B cell (primary cell): ENCODE data around the gene HOXB4. TPM values are rescaled to one million over a fixed set of nuclear protein-coding genes. Genes with fewer than 3 reads are reported as not detected.
A peak's percentile ranks its signal among the peaks of the same experiment; 100 is the strongest.

ENCODE experiments used
- ATAC-seq: fragments of 200-7000 bp; cut with Tn5 transposase; one replicate; pipeline ENCODE4 v1.10.0; 2021; ENCODE audit warnings: low read depth, mild to moderate bottlenecking, moderate number of reproducible peaks, moderate library complexity
- CTCF ChIA-PET: fragments of 350-600 bp; sonication (Branson Sonifier 250); formaldehyde crosslinking; loops from one replicate; lab custom pipeline; 2021; ENCODE audit warnings: antibody characterized with exemption, inconsistent platforms; lab: Charles Lee
- POLR2A ChIA-PET: fragments of 350-600 bp; sonication (Branson Sonifier 250); formaldehyde crosslinking; loops from one replicate; lab custom pipeline; 2021; ENCODE audit warnings: antibody characterized with exemption; lab: Charles Lee
- DNase-seq: peaks from one replicate; pipeline ENCODE4 v3.0.0; 2013
- H2AFZ ChIP-seq: 2 replicates; pipeline ENCODE4 v1.6.1; 2012; ENCODE audit warnings: mild to moderate bottlenecking, low read depth, low read length; ENCODE audit not compliant: insufficient read depth, poor library complexity, severe bottlenecking
- H3K27ac ChIP-seq, 2 donors: 1 replicate in 1 of 2; 2 replicates in 1 of 2; pipeline ENCODE4 v1.5.1; 2012 to 2013; ENCODE audit warnings: low read length in 2 of 2, mild to moderate bottlenecking in 2 of 2, moderate library complexity in 1 of 2
- H3K27me3 ChIP-seq, 4 experiments: fragments of 200-600 bp in 1 of 4; sonication (generic) in 1 of 4; replicated peaks in 1 of 4; 1 replicate in 2 of 4; 2 replicates in 2 of 4; pipeline versions ENCODE4 v1.6.1 to v1.7.0; 2013 to 2016; ENCODE audit warnings: low read length in 3 of 4, mild to moderate bottlenecking in 2 of 4, mixed read lengths in 1 of 4, moderate library complexity in 1 of 4; ENCODE audit not compliant: insufficient read depth in 4 of 4, control insufficient read depth in 3 of 4; ENCODE audit errors: control extremely low read depth in 1 of 4
- H3K36me3 ChIP-seq, 2 experiments: replicated peaks in 1 of 2; 1 replicate in 1 of 2; 2 replicates in 1 of 2; pipeline versions ENCODE4 v1.6.1 to v1.7.1; 2013; ENCODE audit warnings: low read length in 1 of 2; ENCODE audit not compliant: insufficient read depth in 2 of 2, control insufficient read depth in 1 of 2; ENCODE audit errors: control extremely low read depth in 1 of 2, extremely low read depth in 1 of 2
- H3K4me1 ChIP-seq, 2 donors: fragments of 200-600 bp in 1 of 2; sonication (generic) in 1 of 2; 1 replicate in 1 of 2; 2 replicates in 1 of 2; pipeline versions ENCODE4 v1.5.1 to v1.6.1; 2013 to 2017; ENCODE audit warnings: low read length in 2 of 2; ENCODE audit not compliant: control insufficient read depth in 2 of 2, insufficient read depth in 2 of 2
- H3K4me2 ChIP-seq: replicated peaks from 2 replicates; pipeline ENCODE3; 2012; ENCODE audit warnings: mild to moderate bottlenecking, low read depth, low read length; ENCODE audit not compliant: poor library complexity, severe bottlenecking
- H3K4me3 ChIP-seq, 5 experiments: fragments of 200-600 bp in 1 of 5; sonication (generic) in 1 of 5; 1 replicate in 3 of 5; 2 replicates in 2 of 5; pipeline versions ENCODE4 v1.5.1 to v1.7.0; 2011 to 2016; ENCODE audit warnings: low read length in 4 of 5, mild to moderate bottlenecking in 4 of 5, low read depth in 2 of 5, control low read depth in 1 of 5, moderate library complexity in 1 of 5; ENCODE audit not compliant: insufficient read depth in 1 of 5; ENCODE audit errors: control extremely low read depth in 1 of 5, extremely low read depth in 1 of 5
- H3K79me2 ChIP-seq: fragments of 200-600 bp; sonication (generic); one replicate; pipeline ENCODE4 v1.6.0; 2016; ENCODE audit warnings: low read length; ENCODE audit not compliant: control insufficient read depth, insufficient read depth
- H3K9ac ChIP-seq: fragments of 200-600 bp; sonication (generic); 2 replicates; pipeline ENCODE4 v1.6.1; 2017; ENCODE audit warnings: mild to moderate bottlenecking, low read length, moderate library complexity
- H3K9me3 ChIP-seq, 3 donors: one replicate each; pipeline versions ENCODE4 v1.6.1 to v1.7.1; 2013; ENCODE audit warnings: low read length in 2 of 3; ENCODE audit not compliant: control insufficient read depth in 2 of 3, insufficient read depth in 1 of 3; ENCODE audit errors: control extremely low read depth in 1 of 3
- H4K20me1 ChIP-seq: 2 replicates; pipeline ENCODE4 v1.6.0; 2012; ENCODE audit warnings: mild to moderate bottlenecking, low read length; ENCODE audit not compliant: insufficient read depth, control insufficient read depth, poor library complexity, severe bottlenecking
- H3K27ac Mint-ChIP-seq: one replicate; pipeline ENCODE4 v1.8.0; 2021; ENCODE audit warnings: mixed read lengths
- H3K27me3 Mint-ChIP-seq: one replicate; pipeline ENCODE4 v1.8.0; 2021; ENCODE audit warnings: mixed read lengths
- H3K4me1 Mint-ChIP-seq: one replicate; pipeline ENCODE4 v1.8.0; 2021; ENCODE audit warnings: mixed read lengths
- H3K4me3 Mint-ChIP-seq: one replicate; pipeline ENCODE4 v1.8.0; 2021; ENCODE audit warnings: mixed read lengths
- H3K9me3 Mint-ChIP-seq: one replicate; pipeline ENCODE4 v1.8.0; 2022; ENCODE audit warnings: mixed read lengths; ENCODE audit not compliant: insufficient read depth
- CTCF ChIP-seq: fragments of 200-600 bp; IDR thresholded peaks from one replicate; pipeline ENCODE4 v1.8.0; 2022; ENCODE audit warnings: antibody characterized with exemption, mild to moderate bottlenecking
- EZH2 ChIP-seq: IDR thresholded peaks from 2 replicates; pipeline ENCODE4 v1.6.1; 2012; ENCODE audit warnings: borderline replicate concordance, low read depth, mild to moderate bottlenecking, moderate library complexity, low read length; ENCODE audit not compliant: insufficient read depth, poor library complexity, severe bottlenecking
- WGBS: methylation state at CpG from one replicate; pipeline ENCODE4 v1.1.5; 2013; ENCODE audit warnings: missing lambda C conversion rate; ENCODE audit not compliant: insufficient coverage; 5-methylcytosine and 5-hydroxymethylcytosine counted together
- intact Hi-C: fragments of 100-400 bp; cut with micrococcal nuclease; formaldehyde crosslinking; loops from one replicate; pipeline ENCODE4 v1.10.0; 2022
- polyA plus RNA-seq: library from polyadenylated mRNA; depleted of rRNA; stranded (reverse); fragments of >200 nt; gene quantifications from 2 replicates; pipeline ENCODE4 v1.2.3, GENCODE V29; 2012
- total RNA-seq, 2 donors: library from RNA; stranded (reverse); fragments of 120-200 nt in 1 of 2; gene quantifications; 1 replicate in 1 of 2; 2 replicates in 1 of 2; pipeline versions ENCODE4 v1.2.3 to v1.2.4, GENCODE V29; 2013 to 2022

HOXB4 gene
- total and polyA plus RNA-seq, 2 donors (not counting 1 experiment from before 2014, with no cell fraction given): 0.85 to 1.7 TPM

- POLR2A ChIA-PET: interaction anchor here (0.6 kb wide), 1 partner anchor 491 kb away, joined by 7 read pairs; no protein-coding TSS in a partner anchor
- Histone ChIP-seq H3K27ac (no peak overlapping the region), H3K4me1 (peaks cover 52 to 55% of the 10 kb centered on the region in 2 donors), H2AFZ (peak overlapping the region; percentile 59), H4K20me1 (peaks cover 8% of the 10 kb centered on the region), H3K9me3 (peaks cover 0 to 21% (median 0%) of the 10 kb centered on the region in 3 donors), H3K4me2 (peak overlapping the region; percentile 94), H3K36me3 (no peaks in the 10 kb centered on the region), H3K79me2 (no peaks in the 10 kb centered on the region), H3K27me3 (peaks cover 0 to 99% (median 74%) of the 10 kb centered on the region in 4 experiments), H3K4me3 (peak overlapping the region in 3 of 5 experiments; percentile 11 to 35 (median 32)), H3K9ac (peak overlapping the region; percentile 11)
- Mint-ChIP-seq H3K27me3 (peaks cover 92% of the 10 kb centered on the region), H3K9me3 (no peaks in the 10 kb centered on the region), H3K4me1 (peaks cover 49% of the 10 kb centered on the region), H3K27ac (peak overlapping the region; percentile 22), H3K4me3 (peak overlapping the region; percentile 81)
- CTCF ChIA-PET: interaction anchor here (0.9 to 5.6 kb wide), 5 partner anchors 13 to 288 kb away, joined by 3 to 64 read pairs (median 4); no protein-coding TSS in a partner anchor
- DNase-seq (peak; percentile 67), ATAC-seq (no peak)
- 26% methylated on average over 54 of the region's 54 CpGs for WGBS
- TF ChIP-seq CTCF: no peak
- no peak for TF ChIP-seq EZH2
- intact Hi-C loops: loop anchor here (2.0 to 5.0 kb wide), 2 partner anchors 15 to 131 kb away; partner anchors contain the start of genes HOXB13 and HOXB7
Observed at GRCh38 chr17:48596000-48596734, 18.0 kb upstream of the HOXB4 start.
